Mesendoderm (in vitro differentiated cells): ENCODE measurements around the gene SPEM1.

ENCODE experiments used
- DNase-seq: peaks from one replicate; pipeline ENCODE4 v3.0.0; 2013
- H2AK5ac ChIP-seq: 2 replicates; pipeline ENCODE4 v1.6.1; 2013; ENCODE audit warnings: low read length, inconsistent platforms
- H2BK120ac ChIP-seq: 2 replicates; pipeline ENCODE4 v1.6.1; 2013; ENCODE audit warnings: low read depth, mild to moderate bottlenecking, low read length, moderate library complexity, mixed read lengths
- H2BK15ac ChIP-seq: replicated peaks from 2 replicates; pipeline ENCODE4 v1.6.1; 2013; ENCODE audit warnings: low read depth, mild to moderate bottlenecking, moderate library complexity
- H2BK5ac ChIP-seq: 2 replicates; pipeline ENCODE4 v1.6.1; 2013; ENCODE audit warnings: low read length, inconsistent platforms
- H3K18ac ChIP-seq: 2 replicates; pipeline ENCODE4 v1.6.1; 2013; ENCODE audit warnings: mild to moderate bottlenecking, low read length, mixed read lengths
- H3K23ac ChIP-seq: one replicate; pipeline ENCODE4 v1.6.1; 2013; ENCODE audit warnings: low read length
- H3K27ac ChIP-seq: 2 replicates; pipeline ENCODE4 v1.5.1; 2013; ENCODE audit warnings: low read depth, mild to moderate bottlenecking, inconsistent platforms, low read length, moderate library complexity
- H3K27me3 ChIP-seq: 2 replicates; pipeline ENCODE4 v1.6.1; 2013; ENCODE audit warnings: low read length, control low read depth, mild to moderate bottlenecking, inconsistent platforms; ENCODE audit not compliant: insufficient read depth, poor library complexity
- H3K36me3 ChIP-seq: 2 replicates; pipeline ENCODE4 v1.6.1; 2013; ENCODE audit warnings: low read length, inconsistent platforms; ENCODE audit not compliant: control insufficient read depth, insufficient read depth
- H3K4ac ChIP-seq: one replicate; pipeline ENCODE4 v1.6.1; 2013; ENCODE audit warnings: low read depth, mild to moderate bottlenecking, low read length, moderate library complexity
- H3K4me1 ChIP-seq: 2 replicates; pipeline ENCODE4 v1.6.1; 2013; ENCODE audit warnings: low read depth, low read length, inconsistent platforms; ENCODE audit not compliant: control insufficient read depth
- H3K4me2 ChIP-seq: 2 replicates; pipeline ENCODE4 v1.6.1; 2013; ENCODE audit warnings: low read length
- H3K4me3 ChIP-seq: 2 replicates; pipeline ENCODE4 v1.5.1; 2013; ENCODE audit warnings: mild to moderate bottlenecking, low read length
- H3K56ac ChIP-seq: one replicate; pipeline ENCODE4 v1.6.1; 2013; ENCODE audit warnings: low read length
- H3K79me1 ChIP-seq: 2 replicates; pipeline ENCODE4 v1.6.1; 2013; ENCODE audit warnings: low read length, inconsistent platforms
- H3K79me2 ChIP-seq: 2 replicates; pipeline ENCODE4 v1.6.1; 2013; ENCODE audit warnings: mild to moderate bottlenecking, low read length; ENCODE audit not compliant: control insufficient read depth, insufficient read depth
- H3K9ac ChIP-seq: 2 replicates; pipeline ENCODE4 v1.6.1; 2013; ENCODE audit warnings: low read length, inconsistent platforms
- H4K5ac ChIP-seq: one replicate; pipeline ENCODE4 v1.6.1; 2013; ENCODE audit warnings: low read length
- H4K8ac ChIP-seq: one replicate; pipeline ENCODE4 v1.6.1; 2013; ENCODE audit warnings: low read depth, mild to moderate bottlenecking, control low read depth, low read length, moderate library complexity
- WGBS: extraction: QIAGEN DNeasy Blood & Tissue Kit; methylation state at CpG from one replicate; pipeline ENCODE4 v1.1.7; 2013; ENCODE audit warnings: low lambda C conversion rate, missing lambda C conversion rate; ENCODE audit not compliant: insufficient coverage; ENCODE audit errors: extremely low coverage; 5-methylcytosine and 5-hydroxymethylcytosine counted together

Gene SPEM1

DNA sequence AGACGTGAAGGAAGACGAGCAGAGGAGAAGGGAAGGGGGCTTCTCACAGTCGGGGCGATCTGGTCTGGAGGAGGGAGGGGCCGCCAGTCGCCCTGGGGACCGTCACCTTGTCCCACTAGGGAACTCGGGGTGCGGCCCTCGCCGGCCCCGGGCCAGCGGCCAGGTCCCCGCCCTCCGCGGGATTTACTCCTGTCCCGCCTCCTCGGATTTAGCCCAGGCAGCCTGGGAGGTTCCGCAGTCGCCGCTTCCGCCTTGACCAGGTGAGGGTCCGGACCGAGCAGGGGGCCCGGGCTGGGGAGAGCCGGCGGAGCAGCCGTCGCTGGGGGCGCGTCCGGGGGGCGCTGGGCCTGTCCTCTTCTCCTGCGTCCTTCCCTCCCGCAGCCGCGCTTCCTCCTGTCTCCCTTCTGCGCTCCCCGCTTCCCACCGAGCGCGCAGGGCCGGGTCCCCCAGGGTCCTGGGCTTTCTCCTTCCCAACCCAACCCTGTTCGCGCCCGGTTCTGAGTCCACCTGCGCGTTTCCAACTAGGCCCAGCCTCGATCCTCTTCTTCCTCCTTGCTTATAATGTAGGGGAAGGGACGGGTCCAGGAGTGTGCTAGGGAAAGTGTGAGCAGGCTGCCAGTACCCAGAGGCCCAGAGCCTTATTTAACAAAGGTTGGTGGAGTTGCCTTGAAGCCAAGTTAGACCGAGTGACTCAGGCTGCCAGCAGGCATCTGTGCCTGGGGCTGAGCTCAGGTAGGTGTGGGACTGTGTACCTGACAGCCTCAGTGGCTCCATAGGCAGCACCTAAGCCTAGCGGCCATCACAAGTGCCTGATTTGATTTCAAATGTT lies 39.1 kb upstream of the SPEM1 start, which contains the start of gene TNK1:
TNK1 (plus strand) TSS at position 235 of the 829 bp plus-strand sequence. CDS start 1,838 bp downstream, outside the sequence.
- no peak within 1 kb of the TSS for H3K27ac ChIP-seq
- H3K23ac ChIP-seq: peak within 1 kb of the TSS; percentile 66

DNA sequence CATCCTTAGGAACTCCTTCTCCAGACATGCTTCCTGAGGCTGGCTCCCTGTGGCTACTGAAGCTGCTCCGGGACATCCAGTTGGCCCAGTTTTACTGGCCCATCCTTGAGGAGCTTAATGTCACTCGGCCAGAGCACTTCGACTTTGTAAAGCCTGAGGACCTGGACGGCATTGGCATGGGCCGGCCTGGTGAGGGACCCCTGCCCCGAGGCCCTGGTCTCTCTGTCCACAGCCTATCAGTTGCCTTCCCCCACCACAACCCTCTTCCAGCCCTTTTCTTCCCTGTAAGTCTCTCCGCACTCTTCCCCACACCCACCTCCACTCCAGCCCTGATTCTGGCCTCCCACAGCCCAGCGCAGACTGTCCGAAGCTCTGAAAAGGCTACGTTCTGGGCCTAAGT lies 37.2 kb upstream of the SPEM1 start:
- Histone ChIP-seq H3K18ac (no peak overlapping the region), H3K79me1 (no peaks in the 10 kb centered on the region), H2BK15ac (no peak overlapping the region), H2BK5ac (no peak overlapping the region), H3K23ac (no peak overlapping the region), H3K4me2 (no peak overlapping the region), H3K79me2 (no peaks in the 10 kb centered on the region), H3K36me3 (no peaks in the 10 kb centered on the region), H4K5ac (no peak overlapping the region), H3K56ac (no peak overlapping the region), H2BK120ac (no peak overlapping the region), H3K9ac (no peak overlapping the region), H3K4me3 (no peak overlapping the region), H2AK5ac (no peak overlapping the region), H3K4me1 (peaks cover 2% of the 10 kb centered on the region), H3K4ac (no peak overlapping the region), H3K27ac (no peak overlapping the region), H4K8ac (no peak overlapping the region), H3K27me3 (no peaks in the 10 kb centered on the region)
- no CpG with 5 or more reads among the region's 10 CpGs for WGBS
- no peak for DNase-seq

More for the DNA sequence above, 39.1 kb upstream of the SPEM1 start, which contains the start of gene TNK1:
- Histone ChIP-seq H3K79me1 (no peaks in the 10 kb centered on the region), H2AK5ac (peak within 1 kb of the TSS; percentile 72), H3K4me1 (peaks cover 2% of the 10 kb centered on the region), H3K79me2 (no peaks in the 10 kb centered on the region), H3K4ac (peak within 1 kb of the TSS; percentile 26), H3K27me3 (no peaks in the 10 kb centered on the region), H3K56ac (peak within 1 kb of the TSS; percentile 83), H3K4me3 (peak within 1 kb of the TSS; percentile 37), H4K5ac (no peak within 1 kb of the TSS), H4K8ac (no peak within 1 kb of the TSS), H3K4me2 (peak within 1 kb of the TSS; percentile 65), H3K18ac (peak within 1 kb of the TSS; percentile 15), H2BK15ac (no peak within 1 kb of the TSS), H3K9ac (peak within 1 kb of the TSS; percentile 74), H2BK120ac (no peak within 1 kb of the TSS), H3K36me3 (no peaks in the 10 kb centered on the region), H2BK5ac (no peak within 1 kb of the TSS)
- peak; percentile 47 for DNase-seq
- WGBS: no CpG with 5 or more reads among the region's 52 CpGs

DNA sequence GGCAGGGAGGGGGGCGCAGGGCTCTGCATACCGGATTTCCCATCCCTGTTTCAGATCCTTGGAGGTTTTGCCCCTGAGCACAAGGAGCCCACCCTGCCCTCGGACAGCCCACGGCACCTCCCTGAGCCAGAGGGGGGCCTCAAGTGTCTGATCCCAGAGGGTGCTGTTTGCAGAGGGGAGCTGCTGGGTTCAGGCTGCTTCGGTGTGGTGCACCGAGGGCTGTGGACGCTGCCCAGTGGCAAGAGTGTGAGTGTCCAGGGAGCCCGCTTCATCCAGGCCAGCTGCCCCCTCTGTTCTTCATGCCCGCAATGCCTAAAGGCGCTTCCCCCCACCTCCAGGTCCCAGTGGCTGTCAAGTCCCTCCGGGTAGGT lies 36.8 kb upstream of the SPEM1 start:
- no peak overlapping the region for H3K56ac ChIP-seq
- no CpG with 5 or more reads among the region's 11 CpGs for WGBS
- H3K4me1 ChIP-seq: peaks cover 2% of the 10 kb centered on the region
- H4K5ac ChIP-seq: no peak overlapping the region
- no peak overlapping the region for H3K18ac ChIP-seq
- no peaks in the 10 kb centered on the region for H3K79me1 ChIP-seq
- no peaks in the 10 kb centered on the region for H3K79me2 ChIP-seq
- H3K9ac ChIP-seq: no peak overlapping the region
- no peak overlapping the region for H2BK15ac ChIP-seq
- no peak overlapping the region for H3K4me2 ChIP-seq
- no peak overlapping the region for H3K4me3 ChIP-seq
- H3K36me3 ChIP-seq: no peaks in the 10 kb centered on the region
- H2BK120ac ChIP-seq: no peak overlapping the region
- no peak overlapping the region for H3K4ac ChIP-seq
- no peaks in the 10 kb centered on the region for H3K27me3 ChIP-seq
- no peak overlapping the region for H4K8ac ChIP-seq
- no peak for DNase-seq
- H3K23ac ChIP-seq: no peak overlapping the region
- no peak overlapping the region for H3K27ac ChIP-seq
- no peak overlapping the region for H2AK5ac ChIP-seq
- H2BK5ac ChIP-seq: no peak overlapping the region

- Histone ChIP-seq H3K27ac (no peak overlapping the region), H2BK15ac (no peak overlapping the region), H3K4me2 (peak overlapping the region; percentile 69), H2BK120ac (no peak overlapping the region), H3K79me2 (no peaks in the 10 kb centered on the region), H4K5ac (no peak overlapping the region), H3K56ac (peak overlapping the region; percentile 84), H3K27me3 (no peaks in the 10 kb centered on the region), H3K4me3 (peak overlapping the region; percentile 38), H2AK5ac (no peak overlapping the region), H3K9ac (peak overlapping the region; percentile 60), H3K36me3 (no peaks in the 10 kb centered on the region), H3K4ac (no peak overlapping the region), H3K23ac (no peak overlapping the region), H4K8ac (no peak overlapping the region), H3K18ac (no peak overlapping the region), H2BK5ac (no peak overlapping the region), H3K4me1 (peaks cover 2% of the 10 kb centered on the region), H3K79me1 (no peaks in the 10 kb centered on the region)
- DNase-seq: peak; percentile 80
- no CpG with 5 or more reads among the region's 65 CpGs for WGBS
These were observed 36.2 kb upstream of the SPEM1 start for GRCh38 chr17:7383742-7384488.

- Histone ChIP-seq H3K23ac (peak overlapping the region; percentile 83), H3K4me2 (peak overlapping the region; percentile 69), H4K5ac (no peak overlapping the region), H3K27ac (no peak overlapping the region), H3K4ac (no peak overlapping the region), H4K8ac (no peak overlapping the region), H3K79me2 (no peaks in the 10 kb centered on the region), H3K79me1 (no peaks in the 10 kb centered on the region), H3K4me3 (peak overlapping the region; percentile 38), H2BK5ac (no peak overlapping the region), H3K9ac (peak overlapping the region; percentile 60), H2BK120ac (no peak overlapping the region), H2AK5ac (no peak overlapping the region), H3K27me3 (no peaks in the 10 kb centered on the region), H2BK15ac (no peak overlapping the region), H3K56ac (peak overlapping the region; percentile 84), H3K18ac (no peak overlapping the region), H3K36me3 (no peaks in the 10 kb centered on the region), H3K4me1 (peaks cover 2% of the 10 kb centered on the region)
- no CpG with 5 or more reads among the region's 23 CpGs for WGBS
- DNase-seq: peak; percentile 15
These were observed 35.5 kb upstream of the SPEM1 start for GRCh38 chr17:7384489-7385081.
